Body of pancreas (tissue), 4 donors: ENCODE measurements around the gene CSMD2.

ENCODE experiments used
- POLR2A ChIP-seq, 3 donors: fragments of 450-650 bp; IDR thresholded peaks; one replicate each; pipeline ENCODE4 v1.6.1; 2016; ENCODE audit warnings: antibody characterized with exemption in 3 of 3, mild to moderate bottlenecking in 2 of 3
- TF ChIP-seq, protein P1 (sequence below), 7 experiments: fragments of 450-650 bp in 4 of 7; fragments of 200-600 bp in 3 of 7; sonication (generic) in 3 of 7; IDR thresholded peaks; one replicate each; pipeline ENCODE4 v1.5.1; 2016 to 2019; ENCODE audit warnings: antibody characterized with exemption in 7 of 7

GRCh38 chr1:34165422-34165921, 442 bp upstream of the CSMD2 start:
- TF ChIP-seq, protein P1, sequence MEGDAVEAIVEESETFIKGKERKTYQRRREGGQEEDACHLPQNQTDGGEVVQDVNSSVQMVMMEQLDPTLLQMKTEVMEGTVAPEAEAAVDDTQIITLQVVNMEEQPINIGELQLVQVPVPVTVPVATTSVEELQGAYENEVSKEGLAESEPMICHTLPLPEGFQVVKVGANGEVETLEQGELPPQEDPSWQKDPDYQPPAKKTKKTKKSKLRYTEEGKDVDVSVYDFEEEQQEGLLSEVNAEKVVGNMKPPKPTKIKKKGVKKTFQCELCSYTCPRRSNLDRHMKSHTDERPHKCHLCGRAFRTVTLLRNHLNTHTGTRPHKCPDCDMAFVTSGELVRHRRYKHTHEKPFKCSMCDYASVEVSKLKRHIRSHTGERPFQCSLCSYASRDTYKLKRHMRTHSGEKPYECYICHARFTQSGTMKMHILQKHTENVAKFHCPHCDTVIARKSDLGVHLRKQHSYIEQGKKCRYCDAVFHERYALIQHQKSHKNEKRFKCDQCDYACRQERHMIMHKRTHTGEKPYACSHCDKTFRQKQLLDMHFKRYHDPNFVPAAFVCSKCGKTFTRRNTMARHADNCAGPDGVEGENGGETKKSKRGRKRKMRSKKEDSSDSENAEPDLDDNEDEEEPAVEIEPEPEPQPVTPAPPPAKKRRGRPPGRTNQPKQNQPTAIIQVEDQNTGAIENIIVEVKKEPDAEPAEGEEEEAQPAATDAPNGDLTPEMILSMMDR (IDR thresholded peaks at IDR 0.05), result no peak
- no peak for TF ChIP-seq POLR2A (IDR thresholded peaks at IDR 0.05)
